Thoracic aorta (tissue), 2 donors: ENCODE results near the gene KCNAB1. TPM values are rescaled to one million over a fixed set of nuclear protein-coding genes. Genes with fewer than 3 reads are reported as not detected.

Source experiments
- ATAC-seq: fragments of 150-250 bp; one replicate; pipeline ENCODE4 v1.8.0; 2017; ENCODE audit warnings: low read depth; ENCODE audit not compliant: insufficient number of reproducible peaks, low FRiP score
- DNase-seq: peaks from one replicate; pipeline ENCODE4 v3.0.0-alpha.2; 2020; ENCODE audit warnings: low spot score
- H3K27ac ChIP-seq, 2 donors: fragments of 200-600 bp; sonication (generic); 1 replicate in 1 of 2; 2 replicates in 1 of 2; pipeline ENCODE4 v1.5.1; 2016; ENCODE audit warnings: mild to moderate bottlenecking in 2 of 2, moderate library complexity in 2 of 2
- H3K27me3 ChIP-seq: fragments of 200-600 bp; sonication (generic); replicated peaks from 2 replicates; pipeline ENCODE4 v1.6.0; 2016; ENCODE audit warnings: mild to moderate bottlenecking; ENCODE audit not compliant: insufficient read depth
- H3K36me3 ChIP-seq: fragments of 200-600 bp; sonication (generic); one replicate; pipeline ENCODE4 v1.5.1; 2016
- H3K4me1 ChIP-seq, 2 donors: fragments of 200-600 bp; sonication (generic); 1 replicate in 1 of 2; 2 replicates in 1 of 2; pipeline versions ENCODE4 v1.5.1 to v1.6.0; 2016; ENCODE audit warnings: low read depth in 2 of 2, mild to moderate bottlenecking in 1 of 2; ENCODE audit not compliant: control insufficient read depth in 1 of 2
- H3K4me3 ChIP-seq: fragments of 200-600 bp; sonication (generic); 2 replicates; pipeline ENCODE4 v1.5.1; 2016; ENCODE audit warnings: mild to moderate bottlenecking
- H3K9me3 ChIP-seq: fragments of 200-600 bp; sonication (generic); 2 replicates; pipeline ENCODE4 v1.5.1; 2016
- total RNA-seq, 2 donors: library from RNA; depleted of rRNA; stranded (reverse); fragments of >200 nt; gene quantifications; one replicate each; pipeline versions ENCODE4 v1.1.0 to v1.2.3, GENCODE V29; 2016
- TF ChIP-seq, protein P1 (sequence below): fragments of 200-600 bp; sonication (generic); IDR thresholded peaks from one replicate; pipeline ENCODE4 v1.5.1; 2019; ENCODE audit warnings: antibody characterized with exemption

KCNAB1 gene
- total RNA-seq, 2 donors from 2014 or later, result 12.2 to 14.2 TPM

DNA sequence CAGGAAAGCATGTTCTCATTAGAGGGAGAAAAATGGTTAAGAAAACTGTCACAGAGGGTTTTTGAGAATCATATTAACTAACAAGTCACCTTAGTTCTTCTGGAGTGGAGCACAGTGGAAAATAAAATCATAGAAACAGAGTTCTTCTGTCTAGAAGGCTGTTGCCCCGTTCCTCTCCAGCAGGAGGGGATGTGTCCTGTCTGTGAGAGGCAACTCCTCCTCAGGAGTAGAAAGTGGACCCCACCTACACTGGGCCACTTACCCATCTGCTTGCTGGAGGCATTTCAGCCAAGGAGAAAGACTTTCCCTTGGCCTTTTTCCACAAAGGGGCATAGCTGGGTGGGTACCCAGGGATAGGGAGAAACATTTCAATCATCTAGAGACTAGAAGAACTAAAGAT is 327.9 kb downstream of the KCNAB1 start:
- TF ChIP-seq, protein P1, sequence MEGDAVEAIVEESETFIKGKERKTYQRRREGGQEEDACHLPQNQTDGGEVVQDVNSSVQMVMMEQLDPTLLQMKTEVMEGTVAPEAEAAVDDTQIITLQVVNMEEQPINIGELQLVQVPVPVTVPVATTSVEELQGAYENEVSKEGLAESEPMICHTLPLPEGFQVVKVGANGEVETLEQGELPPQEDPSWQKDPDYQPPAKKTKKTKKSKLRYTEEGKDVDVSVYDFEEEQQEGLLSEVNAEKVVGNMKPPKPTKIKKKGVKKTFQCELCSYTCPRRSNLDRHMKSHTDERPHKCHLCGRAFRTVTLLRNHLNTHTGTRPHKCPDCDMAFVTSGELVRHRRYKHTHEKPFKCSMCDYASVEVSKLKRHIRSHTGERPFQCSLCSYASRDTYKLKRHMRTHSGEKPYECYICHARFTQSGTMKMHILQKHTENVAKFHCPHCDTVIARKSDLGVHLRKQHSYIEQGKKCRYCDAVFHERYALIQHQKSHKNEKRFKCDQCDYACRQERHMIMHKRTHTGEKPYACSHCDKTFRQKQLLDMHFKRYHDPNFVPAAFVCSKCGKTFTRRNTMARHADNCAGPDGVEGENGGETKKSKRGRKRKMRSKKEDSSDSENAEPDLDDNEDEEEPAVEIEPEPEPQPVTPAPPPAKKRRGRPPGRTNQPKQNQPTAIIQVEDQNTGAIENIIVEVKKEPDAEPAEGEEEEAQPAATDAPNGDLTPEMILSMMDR, result no peak
- ATAC-seq, result no peak
- Histone ChIP-seq H3K9me3 (no peaks in the 10 kb centered on the region), H3K4me1 (peaks cover 0 to 13% of the 10 kb centered on the region in 2 donors), H3K36me3 (no peaks in the 10 kb centered on the region), H3K27ac (no peak overlapping the region), H3K27me3 (no peaks in the 10 kb centered on the region), H3K4me3 (no peak overlapping the region)
- no peak for DNase-seq

DNA sequence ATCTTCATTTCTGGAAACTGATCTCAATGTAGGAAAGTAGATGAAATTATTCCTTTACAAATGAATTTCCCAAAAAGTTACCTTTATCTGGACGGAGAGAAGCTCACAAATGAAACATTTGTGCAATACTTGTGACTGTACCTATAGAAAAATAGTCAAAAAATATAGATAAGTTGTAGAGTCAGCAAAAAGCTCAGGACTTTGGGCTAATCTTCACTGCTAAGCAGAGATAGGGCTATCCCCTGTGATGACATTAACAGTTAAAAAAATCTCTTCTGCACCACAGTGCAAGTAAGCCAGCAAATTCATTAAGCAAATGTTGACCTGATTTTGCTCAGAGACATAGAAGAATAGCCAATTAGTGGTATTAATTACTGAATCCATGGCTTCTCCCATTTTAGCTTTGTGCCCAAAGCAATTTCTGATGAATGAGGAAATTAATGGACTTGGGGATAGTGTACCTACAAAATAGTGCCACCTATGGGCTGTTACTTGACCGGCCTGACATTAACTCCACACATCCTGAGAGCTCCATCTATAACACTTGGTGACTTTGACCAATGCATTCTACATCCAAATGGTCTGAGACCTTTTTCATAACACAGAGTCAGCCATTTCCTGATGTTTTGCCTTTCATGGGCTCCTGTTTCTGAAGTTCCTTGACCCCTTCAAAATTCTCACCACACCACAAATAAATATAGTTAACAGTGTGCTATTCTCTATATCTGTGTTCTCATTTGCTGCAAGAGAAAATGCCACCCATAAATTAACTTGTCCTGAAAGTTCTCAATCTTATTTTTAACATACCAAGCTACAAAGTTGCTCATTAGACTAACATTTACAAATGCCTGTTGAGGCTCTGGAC is 329.6 kb downstream of the KCNAB1 start:
- Histone ChIP-seq H3K36me3 (no peaks in the 10 kb centered on the region), H3K4me1 (no peaks in the 10 kb centered on the region), H3K4me3 (no peak overlapping the region), H3K9me3 (no peaks in the 10 kb centered on the region), H3K27me3 (no peaks in the 10 kb centered on the region), H3K27ac (no peak overlapping the region)
- ATAC-seq, result no peak
- no peak for DNase-seq
- TF ChIP-seq, protein P1, result peak; percentile 32

DNA sequence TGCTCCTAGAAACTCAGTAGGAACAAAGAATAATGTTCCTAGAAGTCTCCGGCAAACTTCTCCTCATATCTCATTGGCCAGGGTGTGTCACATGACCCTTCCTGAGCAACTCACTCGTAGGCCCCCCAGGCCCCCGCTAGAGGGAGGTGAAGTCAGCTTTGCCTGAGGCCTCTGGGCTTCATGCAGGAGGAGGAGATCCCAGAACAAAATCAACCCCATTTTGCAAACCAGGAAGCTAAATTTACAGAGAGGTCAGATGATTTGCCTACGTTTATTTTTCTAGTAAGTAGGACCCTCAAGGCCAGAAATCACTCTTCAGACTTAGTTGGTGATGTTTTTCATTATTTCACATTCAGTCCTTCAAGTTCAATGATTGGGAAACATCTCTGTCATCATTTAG is 335.5 kb downstream of the KCNAB1 start:
- Histone ChIP-seq H3K9me3 (no peaks in the 10 kb centered on the region), H3K27ac (no peak overlapping the region), H3K27me3 (no peaks in the 10 kb centered on the region), H3K4me3 (no peak overlapping the region), H3K4me1 (peaks cover 8 to 35% of the 10 kb centered on the region in 2 donors), H3K36me3 (no peaks in the 10 kb centered on the region)
- DNase-seq, result no peak
- no peak for ATAC-seq
- TF ChIP-seq, protein P1, result no peak

DNA sequence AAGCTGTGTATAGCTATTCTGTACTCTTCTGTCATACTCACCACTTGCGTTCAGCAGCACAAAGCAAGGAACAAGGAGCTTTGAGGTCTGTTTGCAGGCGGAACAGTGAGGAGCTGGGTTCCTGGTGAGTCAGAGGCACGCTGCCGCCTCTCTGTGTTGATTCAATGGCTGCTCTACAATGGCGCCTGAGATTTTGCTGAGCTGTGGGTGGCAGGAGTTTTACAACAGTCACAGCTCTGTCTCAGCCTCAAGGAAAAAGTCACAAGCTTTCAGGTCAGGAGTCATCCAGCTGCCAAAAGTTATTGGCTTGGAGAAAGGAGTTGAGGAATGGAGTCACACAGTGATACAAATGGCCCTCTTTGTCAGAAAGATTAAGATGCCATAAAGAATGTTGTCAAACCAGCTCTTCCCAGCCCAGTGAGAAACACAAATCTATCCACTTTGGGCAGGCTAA is 336.4 kb downstream of the KCNAB1 start:
- Histone ChIP-seq H3K27ac (peak overlapping the region; percentile 15 to 39), H3K4me3 (no peak overlapping the region), H3K27me3 (no peaks in the 10 kb centered on the region), H3K4me1 (peaks cover 8 to 43% of the 10 kb centered on the region in 2 donors), H3K36me3 (no peaks in the 10 kb centered on the region), H3K9me3 (no peaks in the 10 kb centered on the region)
- ATAC-seq (peak; percentile 55), DNase-seq (no peak)
- TF ChIP-seq, protein P1, result no peak

DNA sequence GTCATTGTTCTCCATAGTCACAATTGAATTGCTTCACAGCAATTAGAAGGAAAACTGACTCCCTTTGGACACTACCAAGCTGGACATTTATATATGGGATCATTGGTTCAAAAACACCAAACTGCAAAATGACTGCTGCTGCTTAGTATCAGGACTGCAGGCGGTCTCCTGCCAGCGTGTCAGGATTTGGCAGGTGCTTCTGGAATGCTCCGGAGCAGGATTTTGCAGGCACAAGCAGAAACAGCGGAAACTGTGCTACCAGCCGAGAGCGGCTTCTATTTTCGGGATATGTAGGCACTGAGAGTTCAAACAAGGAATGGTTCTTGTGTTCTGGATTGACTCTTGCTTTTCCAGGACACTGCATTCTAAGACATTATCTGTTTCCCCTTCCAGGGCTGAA is 339.1 kb downstream of the KCNAB1 start:
- Histone ChIP-seq H3K4me3 (no peak overlapping the region), H3K9me3 (no peaks in the 10 kb centered on the region), H3K4me1 (peaks cover 13 to 56% of the 10 kb centered on the region in 2 donors), H3K27ac (peak overlapping the region; percentile 42 to 61), H3K27me3 (no peaks in the 10 kb centered on the region), H3K36me3 (no peaks in the 10 kb centered on the region)
- TF ChIP-seq, protein P1, result no peak
- DNase-seq (no peak), ATAC-seq (peak; percentile 62)
